GM23338 (cell line): ENCODE measurements around the gene CA12. TPM values are rescaled to one million over a fixed set of nuclear protein-coding genes. Genes with fewer than 3 reads are reported as not detected.

Experiments used
- ATAC-seq: fragments of 200-7000 bp; cut with Tn5 transposase; 3 replicates; pipeline ENCODE4 v1.9.1; 2020
- DNase-seq: peaks from one replicate; pipeline ENCODE4 v3.0.0-alpha.2; 2015; ENCODE audit warnings: low spot score
- H2AFZ ChIP-seq: fragments of 200-600 bp; sonication (generic); 2 replicates; pipeline ENCODE4 v1.8.0; 2016; ENCODE audit warnings: antibody characterized with exemption, mild to moderate bottlenecking, moderate library complexity
- H3F3A ChIP-seq: fragments of 200-600 bp; sonication (generic); replicated peaks from 2 replicates; pipeline ENCODE4 v1.8.0; 2017; ENCODE audit warnings: antibody characterized with exemption, mixed run types, low read depth
- H3K27ac ChIP-seq: fragments of 200-600 bp; sonication (generic); 2 replicates; pipeline ENCODE4 v1.6.1; 2016; ENCODE audit warnings: low read depth
- H3K27me3 ChIP-seq: fragments of 200-600 bp; sonication (generic); 2 replicates; pipeline ENCODE4 v1.8.0; 2016; ENCODE audit warnings: mild to moderate bottlenecking, mixed run types, moderate library complexity; ENCODE audit not compliant: insufficient read depth
- H3K36me3 ChIP-seq: fragments of 200-600 bp; sonication (generic); 2 replicates; pipeline ENCODE4 v1.8.0; 2016; ENCODE audit warnings: mild to moderate bottlenecking; ENCODE audit not compliant: insufficient read depth
- H3K4me1 ChIP-seq: fragments of 200-600 bp; sonication (generic); 2 replicates; pipeline ENCODE4 v1.8.0; 2016; ENCODE audit warnings: mild to moderate bottlenecking, moderate library complexity; ENCODE audit not compliant: insufficient read depth
- H3K4me2 ChIP-seq: fragments of 200-600 bp; sonication (generic); 2 replicates; pipeline ENCODE4 v1.7.1; 2017; ENCODE audit warnings: mixed run types
- H3K4me3 ChIP-seq: fragments of 200-600 bp; sonication (generic); 2 replicates; pipeline ENCODE4 v1.6.1; 2016; ENCODE audit warnings: mixed run types
- H3K79me2 ChIP-seq: fragments of 200-600 bp; sonication (generic); replicated peaks from 2 replicates; pipeline ENCODE4 v1.8.0; 2017; ENCODE audit warnings: mild to moderate bottlenecking; ENCODE audit not compliant: insufficient read depth
- H3K9me2 ChIP-seq: fragments of 200-600 bp; sonication (generic); 2 replicates; pipeline ENCODE4 v1.8.0; 2017; ENCODE audit not compliant: insufficient read depth
- H4K20me1 ChIP-seq: fragments of 200-600 bp; sonication (generic); replicated peaks from 2 replicates; pipeline ENCODE4 v1.8.0; 2017; ENCODE audit warnings: mild to moderate bottlenecking; ENCODE audit not compliant: insufficient read depth
- H3K27ac Mint-ChIP-seq: 2 replicates; pipeline ENCODE4 v1.8.0; 2020; ENCODE audit warnings: inconsistent platforms, mild to moderate bottlenecking, moderate library complexity, mixed read lengths
- H3K27me3 Mint-ChIP-seq: 3 replicates; pipeline ENCODE4 v1.8.0; 2022; ENCODE audit warnings: low read depth, mild to moderate bottlenecking, moderate library complexity, mixed read lengths, inconsistent platforms; ENCODE audit not compliant: insufficient read depth, poor library complexity
- H3K36me3 Mint-ChIP-seq: 3 replicates; pipeline ENCODE4 v1.8.0; 2021; ENCODE audit warnings: low read depth, mild to moderate bottlenecking, inconsistent platforms, moderate library complexity, mixed read lengths
- H3K4me1 Mint-ChIP-seq: 3 replicates; pipeline ENCODE4 v1.8.0; 2020; ENCODE audit warnings: mild to moderate bottlenecking, inconsistent platforms, mixed read lengths
- H3K4me3 Mint-ChIP-seq: 3 replicates; pipeline ENCODE4 v1.8.0; 2021; ENCODE audit warnings: moderate library complexity, mild to moderate bottlenecking, inconsistent platforms, mixed read lengths
- H3K9me3 Mint-ChIP-seq: 3 replicates; pipeline ENCODE4 v1.8.0; 2020; ENCODE audit warnings: moderate library complexity, mild to moderate bottlenecking, inconsistent platforms, mixed read lengths
- CREB1 ChIP-seq: fragments of 250-450 bp; sonication (Bioruptor Pico); IDR thresholded peaks from 2 replicates; pipeline ENCODE4 v1.5.0; 2020; ENCODE audit warnings: low read depth, mild to moderate bottlenecking, moderate library complexity
- EZH2 ChIP-seq: fragments of 200-600 bp; sonication (generic); IDR thresholded peaks from one replicate; pipeline ENCODE4 v1.8.0; 2017; ENCODE audit warnings: antibody characterized with exemption, mild to moderate bottlenecking, low read depth; ENCODE audit not compliant: unreplicated experiment
- NANOG ChIP-seq: IDR thresholded peaks from 2 replicates; pipeline ENCODE4 v1.6.1; 2016; ENCODE audit warnings: antibody characterized with exemption, borderline replicate concordance
- REST ChIP-seq: IDR thresholded peaks from one replicate; pipeline ENCODE4 v1.6.1; 2018; ENCODE audit warnings: antibody characterized with exemption; ENCODE audit not compliant: unreplicated experiment
- STAT1 ChIP-seq: IDR thresholded peaks from one replicate; pipeline ENCODE4 v1.6.1; 2016; ENCODE audit warnings: antibody characterized with exemption; ENCODE audit not compliant: unreplicated experiment
- polyA plus RNA-seq: library from polyadenylated mRNA; unstranded; fragments of >200 nt; fragmentation: Nextera tagmentation; extraction: Ambion mirVana; gene quantifications from 2 replicates; pipeline ENCODE4 v1.2.1, GENCODE V29; 2016
- total RNA-seq: library from RNA; depleted of rRNA; stranded (reverse); fragments of >200 nt; shearing (Covaris generic); gene quantifications from 2 replicates; pipeline ENCODE4 v1.2.3, GENCODE V29; 2014
- TF ChIP-seq, protein P1 (sequence below): IDR thresholded peaks from 2 replicates; pipeline ENCODE4 v1.6.1; 2016; ENCODE audit warnings: antibody characterized with exemption
- TF ChIP-seq, protein P2 (sequence below): fragments of 250-450 bp; sonication (Bioruptor Pico); IDR thresholded peaks from 2 replicates; pipeline ENCODE4 v1.5.0; 2020; ENCODE audit warnings: mild to moderate bottlenecking, moderate library complexity

CA12 gene
- total and polyA plus RNA-seq, 2 experiments from 2014 or later, result 2.9 to 5.2 TPM

- H3K9me3 Mint-ChIP-seq, result no peaks in the 10 kb centered on the region
- DNase-seq (no peak), ATAC-seq (no peak)
- TF ChIP-seq REST (no peak), STAT1 (no peak), EZH2 (no peak), CREB1 (CRISPR knock-in tag) (no peak), NANOG (no peak)
- TF ChIP-seq, protein P1, sequence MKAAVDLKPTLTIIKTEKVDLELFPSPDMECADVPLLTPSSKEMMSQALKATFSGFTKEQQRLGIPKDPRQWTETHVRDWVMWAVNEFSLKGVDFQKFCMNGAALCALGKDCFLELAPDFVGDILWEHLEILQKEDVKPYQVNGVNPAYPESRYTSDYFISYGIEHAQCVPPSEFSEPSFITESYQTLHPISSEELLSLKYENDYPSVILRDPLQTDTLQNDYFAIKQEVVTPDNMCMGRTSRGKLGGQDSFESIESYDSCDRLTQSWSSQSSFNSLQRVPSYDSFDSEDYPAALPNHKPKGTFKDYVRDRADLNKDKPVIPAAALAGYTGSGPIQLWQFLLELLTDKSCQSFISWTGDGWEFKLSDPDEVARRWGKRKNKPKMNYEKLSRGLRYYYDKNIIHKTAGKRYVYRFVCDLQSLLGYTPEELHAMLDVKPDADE, result no peak
- TF ChIP-seq, protein P2, sequence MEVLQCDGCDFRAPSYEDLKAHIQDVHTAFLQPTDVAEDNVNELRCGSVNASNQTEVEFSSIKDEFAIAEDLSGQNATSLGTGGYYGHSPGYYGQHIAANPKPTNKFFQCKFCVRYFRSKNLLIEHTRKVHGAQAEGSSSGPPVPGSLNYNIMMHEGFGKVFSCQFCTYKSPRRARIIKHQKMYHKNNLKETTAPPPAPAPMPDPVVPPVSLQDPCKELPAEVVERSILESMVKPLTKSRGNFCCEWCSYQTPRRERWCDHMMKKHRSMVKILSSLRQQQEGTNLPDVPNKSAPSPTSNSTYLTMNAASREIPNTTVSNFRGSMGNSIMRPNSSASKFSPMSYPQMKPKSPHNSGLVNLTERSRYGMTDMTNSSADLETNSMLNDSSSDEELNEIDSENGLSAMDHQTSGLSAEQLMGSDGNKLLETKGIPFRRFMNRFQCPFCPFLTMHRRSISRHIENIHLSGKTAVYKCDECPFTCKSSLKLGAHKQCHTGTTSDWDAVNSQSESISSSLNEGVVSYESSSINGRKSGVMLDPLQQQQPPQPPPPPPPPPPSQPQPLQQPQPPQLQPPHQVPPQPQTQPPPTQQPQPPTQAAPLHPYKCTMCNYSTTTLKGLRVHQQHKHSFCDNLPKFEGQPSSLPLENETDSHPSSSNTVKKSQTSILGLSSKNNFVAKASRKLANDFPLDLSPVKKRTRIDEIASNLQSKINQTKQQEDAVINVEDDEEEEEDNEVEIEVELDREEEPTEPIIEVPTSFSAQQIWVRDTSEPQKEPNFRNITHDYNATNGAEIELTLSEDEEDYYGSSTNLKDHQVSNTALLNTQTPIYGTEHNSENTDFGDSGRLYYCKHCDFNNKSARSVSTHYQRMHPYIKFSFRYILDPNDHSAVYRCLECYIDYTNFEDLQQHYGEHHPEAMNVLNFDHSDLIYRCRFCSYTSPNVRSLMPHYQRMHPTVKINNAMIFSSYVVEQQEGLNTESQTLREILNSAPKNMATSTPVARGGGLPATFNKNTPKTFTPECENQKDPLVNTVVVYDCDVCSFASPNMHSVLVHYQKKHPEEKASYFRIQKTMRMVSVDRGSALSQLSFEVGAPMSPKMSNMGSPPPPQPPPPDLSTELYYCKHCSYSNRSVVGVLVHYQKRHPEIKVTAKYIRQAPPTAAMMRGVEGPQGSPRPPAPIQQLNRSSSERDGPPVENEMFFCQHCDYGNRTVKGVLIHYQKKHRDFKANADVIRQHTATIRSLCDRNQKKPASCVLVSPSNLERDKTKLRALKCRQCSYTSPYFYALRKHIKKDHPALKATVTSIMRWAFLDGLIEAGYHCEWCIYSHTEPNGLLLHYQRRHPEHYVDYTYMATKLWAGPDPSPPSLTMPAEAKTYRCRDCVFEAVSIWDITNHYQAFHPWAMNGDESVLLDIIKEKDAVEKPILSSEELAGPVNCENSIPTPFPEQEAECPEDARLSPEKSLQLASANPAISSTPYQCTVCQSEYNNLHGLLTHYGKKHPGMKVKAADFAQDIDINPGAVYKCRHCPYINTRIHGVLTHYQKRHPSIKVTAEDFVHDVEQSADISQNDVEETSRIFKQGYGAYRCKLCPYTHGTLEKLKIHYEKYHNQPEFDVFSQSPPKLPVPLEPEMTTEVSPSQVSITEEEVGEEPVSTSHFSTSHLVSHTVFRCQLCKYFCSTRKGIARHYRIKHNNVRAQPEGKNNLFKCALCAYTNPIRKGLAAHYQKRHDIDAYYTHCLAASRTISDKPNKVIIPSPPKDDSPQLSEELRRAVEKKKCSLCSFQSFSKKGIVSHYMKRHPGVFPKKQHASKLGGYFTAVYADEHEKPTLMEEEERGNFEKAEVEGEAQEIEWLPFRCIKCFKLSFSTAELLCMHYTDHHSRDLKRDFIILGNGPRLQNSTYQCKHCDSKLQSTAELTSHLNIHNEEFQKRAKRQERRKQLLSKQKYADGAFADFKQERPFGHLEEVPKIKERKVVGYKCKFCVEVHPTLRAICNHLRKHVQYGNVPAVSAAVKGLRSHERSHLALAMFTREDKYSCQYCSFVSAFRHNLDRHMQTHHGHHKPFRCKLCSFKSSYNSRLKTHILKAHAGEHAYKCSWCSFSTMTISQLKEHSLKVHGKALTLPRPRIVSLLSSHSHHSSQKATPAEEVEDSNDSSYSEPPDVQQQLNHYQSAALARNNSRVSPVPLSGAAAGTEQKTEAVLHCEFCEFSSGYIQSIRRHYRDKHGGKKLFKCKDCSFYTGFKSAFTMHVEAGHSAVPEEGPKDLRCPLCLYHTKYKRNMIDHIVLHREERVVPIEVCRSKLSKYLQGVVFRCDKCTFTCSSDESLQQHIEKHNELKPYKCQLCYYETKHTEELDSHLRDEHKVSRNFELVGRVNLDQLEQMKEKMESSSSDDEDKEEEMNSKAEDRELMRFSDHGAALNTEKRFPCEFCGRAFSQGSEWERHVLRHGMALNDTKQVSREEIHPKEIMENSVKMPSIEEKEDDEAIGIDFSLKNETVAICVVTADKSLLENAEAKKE, result no peak
- peaks cover 18% of the 10 kb centered on the region for H3K27me3 Mint-ChIP-seq
- Histone ChIP-seq H2AFZ (no peak overlapping the region), H3K4me3 (no peak overlapping the region), H3F3A (no peaks in the 10 kb centered on the region), H3K36me3 (no peaks in the 10 kb centered on the region), H3K27ac (no peak overlapping the region), H4K20me1 (no peaks in the 10 kb centered on the region), H3K79me2 (no peaks in the 10 kb centered on the region), H3K27me3 (peaks cover 22% of the 10 kb centered on the region), H3K4me2 (no peak overlapping the region), H3K4me1 (peaks cover 6% of the 10 kb centered on the region), H3K9me2 (no peaks in the 10 kb centered on the region)
- no peaks in the 10 kb centered on the region for H3K36me3 Mint-ChIP-seq
- peaks cover 13% of the 10 kb centered on the region for H3K4me1 Mint-ChIP-seq
- H3K27ac Mint-ChIP-seq, result no peak overlapping the region
- H3K4me3 Mint-ChIP-seq, result no peak overlapping the region
Measured at GRCh38 chr15:63391669-63392360, 10.2 kb upstream of the CA12 start.
